C4-2B (cell line): Measurements from ENCODE around the gene AGBL4.

Experiments
- H3K27ac ChIP-seq: fragments of 450-650 bp; 2 replicates; pipeline ENCODE4 v1.5.1; 2017
- CTCF ChIP-seq: fragments of 450-650 bp; conservative IDR thresholded peaks from 2 replicates; pipeline ENCODE4 v1.5.1; 2017; ENCODE audit warnings: mild to moderate bottlenecking
- ZFX ChIP-seq: fragments of 450-650 bp; IDR thresholded peaks from 2 replicates; pipeline ENCODE4 v1.6.1; 2017

Gene AGBL4

DNA sequence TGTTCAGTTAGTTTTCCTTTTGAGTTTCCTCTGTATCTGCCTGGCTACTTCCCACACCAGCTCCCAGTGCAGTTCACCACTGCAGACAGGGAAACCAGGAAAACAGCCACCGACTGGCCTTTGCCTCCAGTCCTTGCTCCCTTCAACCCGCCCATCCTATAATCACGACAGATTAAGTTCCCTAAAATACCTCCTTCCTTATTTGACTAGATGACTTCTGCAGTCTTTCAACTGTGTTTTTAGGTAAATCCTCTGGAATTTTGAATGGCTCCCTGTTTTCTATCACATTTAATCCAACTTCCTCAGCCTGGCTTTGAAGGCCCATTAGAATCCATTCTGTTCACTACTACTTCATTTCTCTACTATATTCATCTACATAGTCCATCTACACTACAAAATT is 1284.7 kb downstream of the AGBL4 start:
- TF ChIP-seq ZFX: no peak
- no peak for TF ChIP-seq CTCF
- H3K27ac ChIP-seq: no peak overlapping the region

GRCh38 chr1:48738356-48738755 is 1285.4 kb downstream of the AGBL4 start:
- no peak for TF ChIP-seq CTCF
- no peak for TF ChIP-seq ZFX
- no peak overlapping the region for H3K27ac ChIP-seq

DNA sequence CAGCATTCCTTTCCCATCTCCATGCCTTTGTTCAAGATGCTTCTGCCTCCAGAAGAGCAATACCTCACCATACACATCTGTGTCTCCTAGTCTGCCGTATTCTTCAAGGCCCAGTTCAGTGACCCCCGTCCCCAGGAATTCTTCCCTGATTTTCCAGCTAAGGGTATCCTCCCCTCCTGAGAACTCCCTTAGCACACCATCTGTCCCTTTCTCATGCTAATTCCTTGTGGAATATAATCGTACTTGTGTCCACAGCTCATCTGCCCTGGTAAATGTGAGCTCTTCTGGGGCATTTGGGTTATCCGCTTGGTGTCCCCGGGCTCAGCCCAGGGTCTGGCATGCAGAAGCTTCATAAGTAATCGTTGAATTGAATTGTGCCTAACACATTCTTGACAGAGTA is 1288.0 kb downstream of the AGBL4 start:
- no peak for TF ChIP-seq ZFX
- no peak for TF ChIP-seq CTCF
- no peak overlapping the region for H3K27ac ChIP-seq

GRCh38 chr1:48730164-48730910 is 1293.4 kb downstream of the AGBL4 start:
- no peak overlapping the region for H3K27ac ChIP-seq
- TF ChIP-seq ZFX: no peak
- TF ChIP-seq CTCF: no peak

- TF ChIP-seq ZFX (no peak), CTCF (no peak)
- no peak overlapping the region for H3K27ac ChIP-seq
These were observed 1295.2 kb downstream of the AGBL4 start for GRCh38 chr1:48728584-48728983.

- TF ChIP-seq CTCF: no peak
These were observed 1297.1 kb downstream of the AGBL4 start for GRCh38 chr1:48726557-48727215.

DNA sequence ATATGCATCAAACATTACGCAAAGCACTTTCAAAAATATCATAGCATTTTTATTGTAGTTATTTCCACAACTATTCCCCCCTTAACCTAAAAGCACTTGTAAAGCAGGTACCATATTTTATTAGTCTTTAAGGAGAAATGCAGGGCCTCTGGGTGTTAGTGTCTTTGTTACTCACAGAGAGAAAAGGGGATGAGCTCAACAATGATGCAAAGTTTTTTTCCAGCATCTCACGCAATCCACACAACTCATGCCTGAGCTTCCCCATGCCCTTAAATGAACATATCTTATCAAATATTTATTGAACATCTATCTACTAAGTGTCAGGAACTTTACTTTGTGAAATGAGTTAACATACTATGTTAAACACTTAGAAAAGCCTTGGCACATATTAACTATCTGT is 1297.6 kb downstream of the AGBL4 start:
- TF ChIP-seq CTCF (no peak), ZFX (no peak)
- no peak overlapping the region for H3K27ac ChIP-seq

More at GRCh38 chr1:48726557-48727215, 1297.1 kb downstream of the AGBL4 start:
- no peak overlapping the region for H3K27ac ChIP-seq
